GM12874 (cell line): ENCODE data around the gene FAM177A1.

Experiments
- TF ChIP-seq, protein P1 (sequence below): IDR thresholded peaks from 2 replicates; pipeline ENCODE4 v1.5.1; 2011; ENCODE audit warnings: low read depth, mild to moderate bottlenecking, control low read depth, low read length, moderate library complexity; ENCODE audit not compliant: insufficient read depth

Gene FAM177A1

DNA sequence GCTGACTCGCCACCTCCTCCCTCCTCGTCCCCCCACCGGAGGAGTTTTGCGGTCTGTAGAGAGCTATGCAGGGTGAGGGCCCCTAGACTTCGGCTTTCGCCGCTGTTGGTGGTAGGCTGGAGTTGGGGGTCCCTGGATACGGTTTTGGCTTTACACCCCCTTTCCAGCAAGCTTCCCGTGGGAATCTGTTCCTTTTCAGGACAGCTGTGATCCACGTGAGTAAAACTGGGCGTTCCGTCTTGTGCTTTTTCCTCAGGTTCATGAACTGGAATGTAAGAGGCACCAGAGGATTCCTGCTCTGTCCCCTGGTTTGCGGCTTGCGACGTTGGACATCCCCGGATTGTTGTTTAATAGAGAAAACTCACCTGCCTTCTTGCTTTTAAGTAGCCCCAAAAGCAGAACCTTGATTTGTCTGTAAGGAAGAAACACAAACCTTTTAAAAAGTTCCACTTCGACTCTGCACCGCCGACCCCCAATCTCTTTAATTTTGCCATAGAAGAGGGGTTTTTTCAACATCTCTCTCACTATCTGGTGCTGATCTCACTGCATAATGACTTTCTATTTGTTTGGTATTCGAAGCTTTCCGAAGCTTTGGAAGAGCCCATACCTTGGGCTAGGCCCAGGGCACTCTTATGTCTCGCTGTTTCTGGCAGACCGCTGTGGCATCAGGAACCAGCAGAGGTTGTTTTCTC is 76.8 kb downstream of the FAM177A1 start:
- TF ChIP-seq, protein P1, sequence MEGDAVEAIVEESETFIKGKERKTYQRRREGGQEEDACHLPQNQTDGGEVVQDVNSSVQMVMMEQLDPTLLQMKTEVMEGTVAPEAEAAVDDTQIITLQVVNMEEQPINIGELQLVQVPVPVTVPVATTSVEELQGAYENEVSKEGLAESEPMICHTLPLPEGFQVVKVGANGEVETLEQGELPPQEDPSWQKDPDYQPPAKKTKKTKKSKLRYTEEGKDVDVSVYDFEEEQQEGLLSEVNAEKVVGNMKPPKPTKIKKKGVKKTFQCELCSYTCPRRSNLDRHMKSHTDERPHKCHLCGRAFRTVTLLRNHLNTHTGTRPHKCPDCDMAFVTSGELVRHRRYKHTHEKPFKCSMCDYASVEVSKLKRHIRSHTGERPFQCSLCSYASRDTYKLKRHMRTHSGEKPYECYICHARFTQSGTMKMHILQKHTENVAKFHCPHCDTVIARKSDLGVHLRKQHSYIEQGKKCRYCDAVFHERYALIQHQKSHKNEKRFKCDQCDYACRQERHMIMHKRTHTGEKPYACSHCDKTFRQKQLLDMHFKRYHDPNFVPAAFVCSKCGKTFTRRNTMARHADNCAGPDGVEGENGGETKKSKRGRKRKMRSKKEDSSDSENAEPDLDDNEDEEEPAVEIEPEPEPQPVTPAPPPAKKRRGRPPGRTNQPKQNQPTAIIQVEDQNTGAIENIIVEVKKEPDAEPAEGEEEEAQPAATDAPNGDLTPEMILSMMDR = no peak

DNA sequence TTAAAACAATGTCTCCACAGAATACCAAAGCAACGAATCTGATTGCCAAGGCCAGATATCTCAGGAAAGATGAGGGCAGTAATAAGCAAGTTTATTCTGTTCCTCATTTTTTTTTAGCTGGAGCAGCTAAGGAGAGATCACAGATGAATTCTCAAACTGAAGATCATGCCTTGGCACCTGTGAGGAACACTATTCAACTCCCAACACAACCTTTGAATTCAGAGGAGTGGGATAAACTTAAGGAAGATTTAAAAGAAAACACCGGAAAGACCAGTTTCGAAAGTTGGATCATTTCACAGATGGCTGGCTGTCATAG is 77.3 kb downstream of the FAM177A1 start:
- TF ChIP-seq, protein P1 = no peak

DNA sequence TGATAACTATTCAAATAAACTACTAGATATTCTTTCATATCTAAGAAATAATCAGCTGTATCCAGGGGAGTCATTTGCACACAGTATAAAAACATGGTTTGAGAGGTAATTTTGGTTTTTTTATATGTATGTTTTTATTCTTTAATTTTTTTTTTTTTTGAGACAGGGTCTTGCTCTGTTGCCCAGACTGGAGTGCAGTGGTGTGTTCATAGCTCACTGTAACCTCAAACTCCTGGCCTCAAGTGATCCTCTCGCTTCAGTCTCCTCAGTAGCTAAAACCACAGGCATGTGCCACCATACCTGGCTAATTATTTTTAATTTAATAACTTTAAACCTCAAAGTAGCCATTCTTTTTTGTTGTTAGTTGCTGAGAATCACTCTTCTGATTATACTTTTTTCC is 78.1 kb downstream of the FAM177A1 start:
- TF ChIP-seq, protein P1 = no peak
